Activated T-cell treated with anti-CD3 and anti-CD28 coated beads, Interleukin-2, amount 50 U/mL, for 24 hours (primary cell): ENCODE results near the gene SEM1.
"Not testable (repeated sequence)": the region's sequence is repeated elsewhere in the genome, so short reads cannot be mapped to it uniquely, and the experiment has no call there.

Experiments used
- DNase-seq: peaks from one replicate; pipeline ENCODE4 v3.0.0-alpha.2; 2020
- H3K27ac Mint-ChIP-seq: 2 replicates; pipeline ENCODE4 v1.8.0; 2020; ENCODE audit warnings: mild to moderate bottlenecking, mixed read lengths
- H3K27me3 Mint-ChIP-seq: 2 replicates; pipeline ENCODE4 v1.8.0; 2020; ENCODE audit warnings: mixed read lengths
- H3K36me3 Mint-ChIP-seq: 2 replicates; pipeline ENCODE4 v1.8.0; 2020; ENCODE audit warnings: low read depth, mixed read lengths
- H3K4me1 Mint-ChIP-seq: 2 replicates; pipeline ENCODE4 v1.8.0; 2020; ENCODE audit warnings: low read depth, mixed read lengths
- H3K4me3 Mint-ChIP-seq: 2 replicates; pipeline ENCODE4 v1.8.0; 2020; ENCODE audit warnings: mild to moderate bottlenecking, moderate library complexity, mixed read lengths
- H3K9me3 Mint-ChIP-seq: 2 replicates; pipeline ENCODE4 v1.8.0; 2020; ENCODE audit warnings: mixed read lengths

Gene SEM1

GRCh38 chr7:96719164-96719563, 9.5 kb upstream of the SEM1 start:
- no peak for DNase-seq
- H3K4me3 Mint-ChIP-seq: no peak overlapping the region
- H3K27me3 Mint-ChIP-seq: peaks cover 55% of the 10 kb centered on the region
- H3K9me3 Mint-ChIP-seq: peaks cover 1% of the 10 kb centered on the region
- H3K27ac Mint-ChIP-seq: no peak overlapping the region
- no peaks in the 10 kb centered on the region for H3K4me1 Mint-ChIP-seq
- no peaks in the 10 kb centered on the region for H3K36me3 Mint-ChIP-seq

- no peak overlapping the region for H3K4me3 Mint-ChIP-seq
- peaks cover 52% of the 10 kb centered on the region for H3K27me3 Mint-ChIP-seq
- no peaks in the 10 kb centered on the region for H3K36me3 Mint-ChIP-seq
- no peak for DNase-seq
- H3K4me1 Mint-ChIP-seq: no peaks in the 10 kb centered on the region
- no peak overlapping the region for H3K27ac Mint-ChIP-seq
- H3K9me3 Mint-ChIP-seq: peaks cover 6% of the 10 kb centered on the region
These were observed 8.7 kb upstream of the SEM1 start for GRCh38 chr7:96718107-96719003.

GRCh38 chr7:96713037-96713436, 3.4 kb upstream of the SEM1 start:
- DNase-seq: no peak

GRCh38 chr7:96710544-96710943, 898 bp upstream of the SEM1 start:
- no peak for DNase-seq
- peaks cover 36% of the 10 kb centered on the region for H3K36me3 Mint-ChIP-seq
- peaks cover 6% of the 10 kb centered on the region for H3K9me3 Mint-ChIP-seq
- peak overlapping the region; percentile 98 for H3K4me3 Mint-ChIP-seq
- peaks cover 4% of the 10 kb centered on the region for H3K27me3 Mint-ChIP-seq
- peaks cover 34% of the 10 kb centered on the region for H3K4me1 Mint-ChIP-seq
- H3K27ac Mint-ChIP-seq: no peak overlapping the region

More at GRCh38 chr7:96713037-96713436, 3.4 kb upstream of the SEM1 start:
- peaks cover 22% of the 10 kb centered on the region for H3K27me3 Mint-ChIP-seq
- H3K4me1 Mint-ChIP-seq: peaks cover 14% of the 10 kb centered on the region
- peaks cover 6% of the 10 kb centered on the region for H3K9me3 Mint-ChIP-seq
- no peak overlapping the region for H3K4me3 Mint-ChIP-seq
- no peak overlapping the region for H3K27ac Mint-ChIP-seq
- H3K36me3 Mint-ChIP-seq: peaks cover 14% of the 10 kb centered on the region

GRCh38 chr7:96708872-96709271, 774 bp downstream of the SEM1 start:
- H3K27ac Mint-ChIP-seq: peak overlapping the region; percentile 99
- peak overlapping the region; percentile 98 for H3K4me3 Mint-ChIP-seq
- peaks cover 3% of the 10 kb centered on the region for H3K9me3 Mint-ChIP-seq
- no peaks in the 10 kb centered on the region for H3K27me3 Mint-ChIP-seq
- H3K4me1 Mint-ChIP-seq: peaks cover 45% of the 10 kb centered on the region
- peaks cover 48% of the 10 kb centered on the region for H3K36me3 Mint-ChIP-seq
- no peak for DNase-seq

- H3K4me1 Mint-ChIP-seq: peaks cover 50% of the 10 kb centered on the region
- H3K4me3 Mint-ChIP-seq: peak overlapping the region; percentile 98
- no peaks in the 10 kb centered on the region for H3K27me3 Mint-ChIP-seq
- no peak for DNase-seq
- H3K27ac Mint-ChIP-seq: peak overlapping the region; percentile 67
- H3K9me3 Mint-ChIP-seq: no peaks in the 10 kb centered on the region
- peaks cover 53% of the 10 kb centered on the region for H3K36me3 Mint-ChIP-seq
These were observed 1.5 kb downstream of the SEM1 start for GRCh38 chr7:96707901-96708774.

- H3K4me1 Mint-ChIP-seq: peaks cover 83% of the 10 kb centered on the region
- H3K36me3 Mint-ChIP-seq: peaks cover 73% of the 10 kb centered on the region
- no peak for DNase-seq
- H3K9me3 Mint-ChIP-seq: no peaks in the 10 kb centered on the region
- no peak overlapping the region for H3K4me3 Mint-ChIP-seq
- no peak overlapping the region for H3K27ac Mint-ChIP-seq
- H3K27me3 Mint-ChIP-seq: no peaks in the 10 kb centered on the region
These were observed 8.4 kb downstream of the SEM1 start for GRCh38 chr7:96701258-96701657.

GRCh38 chr7:96700516-96700915, 9.1 kb downstream of the SEM1 start:
- H3K27ac Mint-ChIP-seq: no peak overlapping the region
- H3K4me3 Mint-ChIP-seq: no peak overlapping the region
- peaks cover 82% of the 10 kb centered on the region for H3K4me1 Mint-ChIP-seq
- H3K36me3 Mint-ChIP-seq: peaks cover 71% of the 10 kb centered on the region
- H3K27me3 Mint-ChIP-seq: no peaks in the 10 kb centered on the region
- no peaks in the 10 kb centered on the region for H3K9me3 Mint-ChIP-seq
- no peak for DNase-seq

GRCh38 chr7:96699219-96699871, 10.3 kb downstream of the SEM1 start:
- Mint-ChIP-seq H3K27ac (no peak overlapping the region), H3K4me1 (peaks cover 78% of the 10 kb centered on the region), H3K9me3 (no peaks in the 10 kb centered on the region)

GRCh38 chr7:96698449-96698848, 11.2 kb downstream of the SEM1 start:
- not testable (repeated sequence) for H3K4me3 Mint-ChIP-seq, DNase-seq, H3K27ac Mint-ChIP-seq, H3K27me3 Mint-ChIP-seq, H3K9me3 Mint-ChIP-seq
- H3K4me1 Mint-ChIP-seq: peaks cover 75% of the 10 kb centered on the region
- H3K36me3 Mint-ChIP-seq: peaks cover 69% of the 10 kb centered on the region

More at GRCh38 chr7:96699219-96699871, 10.3 kb downstream of the SEM1 start:
- no peak overlapping the region for H3K4me3 Mint-ChIP-seq
- peaks cover 69% of the 10 kb centered on the region for H3K36me3 Mint-ChIP-seq
- no peaks in the 10 kb centered on the region for H3K27me3 Mint-ChIP-seq
- DNase-seq: no peak

GRCh38 chr7:96697822-96698221, 11.8 kb downstream of the SEM1 start:
- no peaks in the 10 kb centered on the region for H3K9me3 Mint-ChIP-seq
- H3K27ac Mint-ChIP-seq: no peak overlapping the region
- peaks cover 70% of the 10 kb centered on the region for H3K36me3 Mint-ChIP-seq
- H3K4me1 Mint-ChIP-seq: peaks cover 72% of the 10 kb centered on the region
- no peaks in the 10 kb centered on the region for H3K27me3 Mint-ChIP-seq
- H3K4me3 Mint-ChIP-seq: no peak overlapping the region
- no peak for DNase-seq

- DNase-seq: no peak
- Mint-ChIP-seq H3K36me3 (peaks cover 72% of the 10 kb centered on the region), H3K4me3 (no peak overlapping the region), H3K27me3 (no peaks in the 10 kb centered on the region), H3K4me1 (peaks cover 66% of the 10 kb centered on the region), H3K27ac (no peak overlapping the region), H3K9me3 (no peaks in the 10 kb centered on the region)
These were observed 14.1 kb downstream of the SEM1 start for GRCh38 chr7:96695581-96695980.

GRCh38 chr7:96694082-96694481, 15.6 kb downstream of the SEM1 start:
- Mint-ChIP-seq H3K27ac (no peak overlapping the region), H3K9me3 (no peaks in the 10 kb centered on the region), H3K4me1 (peaks cover 59% of the 10 kb centered on the region), H3K36me3 (peaks cover 74% of the 10 kb centered on the region), H3K27me3 (no peaks in the 10 kb centered on the region), H3K4me3 (no peak overlapping the region)
- DNase-seq: no peak

GRCh38 chr7:96691702-96692101, 17.9 kb downstream of the SEM1 start:
- H3K4me3 Mint-ChIP-seq: no peak overlapping the region
- no peaks in the 10 kb centered on the region for H3K27me3 Mint-ChIP-seq
- H3K27ac Mint-ChIP-seq: no peak overlapping the region
- DNase-seq: no peak
- H3K4me1 Mint-ChIP-seq: peaks cover 38% of the 10 kb centered on the region
- peaks cover 73% of the 10 kb centered on the region for H3K36me3 Mint-ChIP-seq
- H3K9me3 Mint-ChIP-seq: peaks cover 4% of the 10 kb centered on the region
